ENCODE data around the gene PTPN1.

DNA sequence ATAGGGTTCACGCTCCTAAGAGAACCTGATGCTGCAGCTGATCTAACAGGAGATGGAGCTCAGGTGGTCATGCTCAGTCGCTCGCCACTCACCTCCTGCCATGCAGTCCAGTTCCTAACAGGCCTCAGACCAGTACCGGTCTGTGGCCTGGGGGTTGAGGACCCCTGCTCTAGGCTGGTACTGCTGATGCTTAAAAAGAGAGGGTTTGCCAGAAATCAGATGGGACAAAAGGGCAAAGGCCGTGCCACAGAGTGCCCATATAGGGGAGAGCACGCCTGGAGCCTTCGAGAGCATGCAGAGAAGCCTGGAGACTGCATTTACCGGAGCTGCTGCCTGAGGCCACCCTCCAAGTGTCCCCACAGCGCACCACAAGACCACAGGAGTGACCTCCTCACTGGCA is 75.5 kb downstream of the PTPN1 start:
- TF ChIP-seq, protein P1, sequence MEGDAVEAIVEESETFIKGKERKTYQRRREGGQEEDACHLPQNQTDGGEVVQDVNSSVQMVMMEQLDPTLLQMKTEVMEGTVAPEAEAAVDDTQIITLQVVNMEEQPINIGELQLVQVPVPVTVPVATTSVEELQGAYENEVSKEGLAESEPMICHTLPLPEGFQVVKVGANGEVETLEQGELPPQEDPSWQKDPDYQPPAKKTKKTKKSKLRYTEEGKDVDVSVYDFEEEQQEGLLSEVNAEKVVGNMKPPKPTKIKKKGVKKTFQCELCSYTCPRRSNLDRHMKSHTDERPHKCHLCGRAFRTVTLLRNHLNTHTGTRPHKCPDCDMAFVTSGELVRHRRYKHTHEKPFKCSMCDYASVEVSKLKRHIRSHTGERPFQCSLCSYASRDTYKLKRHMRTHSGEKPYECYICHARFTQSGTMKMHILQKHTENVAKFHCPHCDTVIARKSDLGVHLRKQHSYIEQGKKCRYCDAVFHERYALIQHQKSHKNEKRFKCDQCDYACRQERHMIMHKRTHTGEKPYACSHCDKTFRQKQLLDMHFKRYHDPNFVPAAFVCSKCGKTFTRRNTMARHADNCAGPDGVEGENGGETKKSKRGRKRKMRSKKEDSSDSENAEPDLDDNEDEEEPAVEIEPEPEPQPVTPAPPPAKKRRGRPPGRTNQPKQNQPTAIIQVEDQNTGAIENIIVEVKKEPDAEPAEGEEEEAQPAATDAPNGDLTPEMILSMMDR (tag by site-specific recombination; IDR thresholded peaks at IDR 0.05): no peak
- TF ChIP-seq ZBTB17 (tag by site-specific recombination; IDR thresholded peaks at IDR 0.05) (no peak), ZNF223 (tag by site-specific recombination; IDR thresholded peaks at IDR 0.05) (no peak), ZNF175 (tag by site-specific recombination; IDR thresholded peaks at IDR 0.05) (no peak), ZNF274 (IDR thresholded peaks at IDR 0.05; ENCODE audit: low read length) (no peak), ZNF274 (tag by site-specific recombination; IDR thresholded peaks at IDR 0.05; ENCODE audit: borderline replicate concordance) (no peak), KLF1 (tag by site-specific recombination; IDR thresholded peaks at IDR 0.05) (no peak)
- TF ChIP-seq, protein P2, sequence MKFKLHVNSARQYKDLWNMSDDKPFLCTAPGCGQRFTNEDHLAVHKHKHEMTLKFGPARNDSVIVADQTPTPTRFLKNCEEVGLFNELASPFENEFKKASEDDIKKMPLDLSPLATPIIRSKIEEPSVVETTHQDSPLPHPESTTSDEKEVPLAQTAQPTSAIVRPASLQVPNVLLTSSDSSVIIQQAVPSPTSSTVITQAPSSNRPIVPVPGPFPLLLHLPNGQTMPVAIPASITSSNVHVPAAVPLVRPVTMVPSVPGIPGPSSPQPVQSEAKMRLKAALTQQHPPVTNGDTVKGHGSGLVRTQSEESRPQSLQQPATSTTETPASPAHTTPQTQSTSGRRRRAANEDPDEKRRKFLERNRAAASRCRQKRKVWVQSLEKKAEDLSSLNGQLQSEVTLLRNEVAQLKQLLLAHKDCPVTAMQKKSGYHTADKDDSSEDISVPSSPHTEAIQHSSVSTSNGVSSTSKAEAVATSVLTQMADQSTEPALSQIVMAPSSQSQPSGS (tag by site-specific recombination; IDR thresholded peaks at IDR 0.05; ENCODE audit: low read depth): no peak
- TF ChIP-seq, protein P3, sequence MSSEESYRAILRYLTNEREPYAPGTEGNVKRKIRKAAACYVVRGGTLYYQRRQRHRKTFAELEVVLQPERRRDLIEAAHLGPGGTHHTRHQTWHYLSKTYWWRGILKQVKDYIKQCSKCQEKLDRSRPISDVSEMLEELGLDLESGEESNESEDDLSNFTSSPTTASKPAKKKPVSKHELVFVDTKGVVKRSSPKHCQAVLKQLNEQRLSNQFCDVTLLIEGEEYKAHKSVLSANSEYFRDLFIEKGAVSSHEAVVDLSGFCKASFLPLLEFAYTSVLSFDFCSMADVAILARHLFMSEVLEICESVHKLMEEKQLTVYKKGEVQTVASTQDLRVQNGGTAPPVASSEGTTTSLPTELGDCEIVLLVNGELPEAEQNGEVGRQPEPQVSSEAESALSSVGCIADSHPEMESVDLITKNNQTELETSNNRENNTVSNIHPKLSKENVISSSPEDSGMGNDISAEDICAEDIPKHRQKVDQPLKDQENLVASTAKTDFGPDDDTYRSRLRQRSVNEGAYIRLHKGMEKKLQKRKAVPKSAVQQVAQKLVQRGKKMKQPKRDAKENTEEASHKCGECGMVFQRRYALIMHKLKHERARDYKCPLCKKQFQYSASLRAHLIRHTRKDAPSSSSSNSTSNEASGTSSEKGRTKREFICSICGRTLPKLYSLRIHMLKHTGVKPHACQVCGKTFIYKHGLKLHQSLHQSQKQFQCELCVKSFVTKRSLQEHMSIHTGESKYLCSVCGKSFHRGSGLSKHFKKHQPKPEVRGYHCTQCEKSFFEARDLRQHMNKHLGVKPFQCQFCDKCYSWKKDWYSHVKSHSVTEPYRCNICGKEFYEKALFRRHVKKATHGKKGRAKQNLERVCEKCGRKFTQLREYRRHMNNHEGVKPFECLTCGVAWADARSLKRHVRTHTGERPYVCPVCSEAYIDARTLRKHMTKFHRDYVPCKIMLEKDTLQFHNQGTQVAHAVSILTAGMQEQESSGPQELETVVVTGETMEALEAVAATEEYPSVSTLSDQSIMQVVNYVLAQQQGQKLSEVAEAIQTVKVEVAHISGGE (tag by site-specific recombination; conservative IDR thresholded peaks at IDR 0.05; ENCODE audit: low read depth): no peak
- TF ChIP-seq, protein P4, sequence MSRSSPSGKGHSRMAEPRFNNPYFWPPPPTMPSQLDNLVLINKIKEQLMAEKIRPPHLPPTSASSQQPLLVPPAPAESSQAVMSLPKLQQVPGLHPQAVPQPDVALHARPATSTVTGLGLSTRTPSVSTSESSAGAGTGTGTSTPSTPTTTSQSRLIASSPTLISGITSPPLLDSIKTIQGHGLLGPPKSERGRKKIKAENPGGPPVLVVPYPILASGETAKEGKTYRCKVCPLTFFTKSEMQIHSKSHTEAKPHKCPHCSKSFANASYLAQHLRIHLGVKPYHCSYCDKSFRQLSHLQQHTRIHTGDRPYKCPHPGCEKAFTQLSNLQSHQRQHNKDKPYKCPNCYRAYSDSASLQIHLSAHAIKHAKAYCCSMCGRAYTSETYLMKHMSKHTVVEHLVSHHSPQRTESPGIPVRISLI (tag by site-specific recombination; IDR thresholded peaks at IDR 0.05): no peak
